NCI-H226 (cell line): Measurements from ENCODE around the gene SYT5.

Experiments used
- DNase-seq: peaks from one replicate; pipeline ENCODE4 v3.0.0-alpha.2; 2015

SYT5 gene

DNA sequence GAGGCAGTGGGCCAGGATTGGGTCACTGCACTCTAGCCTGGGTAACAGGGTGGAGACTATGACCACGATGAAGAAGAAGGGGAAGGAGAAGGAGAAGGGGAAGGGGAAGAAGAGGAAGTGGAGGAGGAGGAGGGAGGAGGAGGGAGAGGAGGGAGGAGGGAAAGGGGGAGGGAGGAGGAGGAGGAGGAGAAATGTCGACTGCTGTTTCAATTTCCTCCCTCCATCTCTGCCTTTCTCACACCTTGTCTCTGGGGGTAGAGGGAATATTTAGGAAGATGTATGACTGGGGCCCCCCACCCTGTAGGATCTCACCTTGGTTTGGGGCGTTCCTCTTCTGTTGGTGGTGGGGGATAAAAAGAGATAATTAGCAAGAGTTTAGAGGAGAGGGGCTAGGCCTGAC is 34.9 kb downstream of the SYT5 start:
- DNase-seq, result no peak

DNA sequence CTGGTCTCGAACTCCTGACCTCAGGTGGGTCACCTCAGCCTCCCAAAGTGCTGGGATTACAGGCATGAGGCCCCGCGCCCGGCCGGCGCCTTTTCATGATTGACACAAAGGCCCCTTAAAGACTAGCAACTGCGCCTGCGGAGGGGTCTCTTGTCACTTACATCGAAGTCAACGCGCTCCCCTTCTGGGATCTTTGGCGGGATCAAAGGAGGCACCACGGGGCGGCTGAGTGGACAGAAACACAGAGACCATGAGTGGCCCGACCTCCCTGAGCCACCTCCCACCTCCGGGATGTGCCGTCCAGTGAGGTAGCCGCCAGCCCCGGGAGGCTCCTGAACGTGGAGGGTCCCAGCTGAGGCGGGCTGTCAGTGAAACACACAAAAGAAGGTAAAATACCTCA is 38.4 kb downstream of the SYT5 start:
- no peak for DNase-seq

DNA sequence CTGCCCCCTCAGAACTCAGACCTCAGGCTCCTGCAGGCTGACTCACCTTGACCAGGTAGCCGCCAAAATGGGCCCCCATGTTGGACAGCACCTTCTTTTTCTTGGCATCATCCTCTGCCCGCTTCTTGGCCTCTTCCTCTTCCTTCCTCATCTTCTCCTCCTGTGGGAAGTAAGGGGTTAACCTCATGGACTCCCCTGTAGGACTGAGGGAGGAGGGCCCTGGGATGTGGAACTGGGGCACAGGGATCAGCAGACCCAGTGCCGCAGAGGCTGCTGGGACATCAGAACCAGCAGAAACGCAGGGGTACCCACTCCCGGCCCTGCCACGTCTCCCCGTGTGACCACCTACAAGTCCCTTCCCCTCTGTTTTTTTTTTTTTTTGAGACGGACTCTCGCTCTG is 42.2 kb downstream of the SYT5 start:
- DNase-seq, result no peak

DNA sequence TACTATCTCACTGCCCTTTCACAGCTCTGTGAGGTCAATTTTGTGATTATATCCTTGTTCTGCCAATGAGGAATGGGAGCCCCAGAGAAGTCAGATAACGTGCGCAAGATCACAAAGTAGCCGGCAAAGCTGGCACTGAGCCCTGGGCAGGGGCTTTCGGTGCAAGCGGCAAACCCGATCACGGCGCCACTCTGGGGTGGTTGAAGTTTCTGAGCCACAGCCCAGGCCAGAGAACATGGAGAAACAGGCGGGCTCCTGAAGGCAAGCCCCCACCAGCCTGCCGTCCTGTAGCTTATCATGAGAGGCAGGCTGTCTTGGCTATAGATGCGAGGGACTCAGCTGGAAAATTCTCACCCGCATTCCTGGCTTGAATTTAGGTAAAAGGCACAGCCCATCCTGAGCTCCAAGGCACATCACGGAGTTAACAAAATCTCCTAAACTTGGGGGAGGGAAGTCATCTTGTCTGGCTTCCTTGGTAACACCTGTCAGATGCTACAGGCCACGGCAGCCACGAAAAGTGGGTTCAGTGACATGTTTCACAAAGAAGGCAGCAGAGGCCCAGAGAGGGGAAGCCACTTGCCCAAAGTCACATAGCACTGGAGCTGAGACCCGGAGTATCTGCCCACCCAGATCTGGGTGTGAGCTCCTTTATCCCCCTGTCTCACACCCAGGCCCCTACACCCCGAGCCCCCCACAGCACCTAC is 43.5 kb downstream of the SYT5 start:
- DNase-seq, result no peak

DNA sequence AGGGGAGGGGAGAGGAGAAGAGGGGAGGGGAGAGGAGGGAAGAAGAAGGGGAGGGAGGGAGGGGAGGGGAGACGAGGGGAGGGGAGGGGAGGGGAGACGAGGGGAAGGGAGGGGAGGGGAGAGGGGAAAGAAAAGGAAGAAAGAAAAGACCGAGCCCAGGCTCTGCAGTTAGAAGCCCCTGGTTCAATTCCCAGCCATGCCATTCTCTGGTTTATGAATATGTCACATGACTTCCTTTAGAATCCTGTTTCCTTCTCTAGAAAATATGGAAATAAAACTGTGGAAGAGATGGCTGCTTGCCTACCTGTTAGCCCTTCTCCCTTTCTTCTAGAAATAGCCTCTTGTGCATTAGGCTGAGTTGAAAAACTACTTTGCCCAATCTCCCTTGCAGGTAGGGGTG is 45.4 kb downstream of the SYT5 start:
- no peak for DNase-seq

DNA sequence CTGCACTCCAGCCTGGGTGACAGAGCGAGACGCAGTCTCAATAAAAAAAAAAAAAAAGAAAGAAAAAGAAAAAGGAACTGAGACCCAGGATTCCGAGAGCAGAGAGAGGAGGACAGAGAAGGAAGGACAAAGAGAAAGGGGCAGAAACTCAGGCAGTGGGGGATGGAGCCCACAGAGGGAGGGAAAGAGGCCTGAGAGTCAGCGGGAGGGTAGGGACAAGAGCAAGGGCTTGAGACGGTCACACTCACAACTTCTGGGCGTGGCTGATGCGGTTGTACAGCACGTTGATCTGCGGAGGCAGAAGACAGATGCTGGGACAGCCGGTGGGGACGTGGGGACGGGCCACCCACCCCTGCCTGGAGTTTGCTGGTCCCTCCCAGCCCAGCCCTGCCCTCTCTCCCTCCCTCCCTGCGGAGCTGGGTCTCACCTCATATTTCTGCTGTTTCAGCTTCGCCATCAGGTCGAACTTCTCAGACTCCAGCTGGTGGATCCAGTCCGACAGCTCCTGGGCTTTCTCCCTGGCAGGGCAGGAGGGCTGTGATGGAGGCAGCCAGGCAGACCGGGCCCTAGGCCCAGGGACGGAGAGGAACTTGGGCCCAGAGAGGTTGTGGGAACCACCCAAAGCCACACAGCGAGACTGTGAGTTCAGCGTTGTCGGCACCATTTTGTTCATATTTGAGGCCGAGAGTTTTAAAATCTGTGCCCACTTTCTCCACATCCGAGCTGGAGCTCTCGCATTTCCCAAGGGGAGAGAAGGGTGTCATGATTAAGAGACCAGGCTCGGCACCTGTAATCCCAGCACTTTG is 46.2 kb downstream of the SYT5 start:
- DNase-seq, result no peak

DNA sequence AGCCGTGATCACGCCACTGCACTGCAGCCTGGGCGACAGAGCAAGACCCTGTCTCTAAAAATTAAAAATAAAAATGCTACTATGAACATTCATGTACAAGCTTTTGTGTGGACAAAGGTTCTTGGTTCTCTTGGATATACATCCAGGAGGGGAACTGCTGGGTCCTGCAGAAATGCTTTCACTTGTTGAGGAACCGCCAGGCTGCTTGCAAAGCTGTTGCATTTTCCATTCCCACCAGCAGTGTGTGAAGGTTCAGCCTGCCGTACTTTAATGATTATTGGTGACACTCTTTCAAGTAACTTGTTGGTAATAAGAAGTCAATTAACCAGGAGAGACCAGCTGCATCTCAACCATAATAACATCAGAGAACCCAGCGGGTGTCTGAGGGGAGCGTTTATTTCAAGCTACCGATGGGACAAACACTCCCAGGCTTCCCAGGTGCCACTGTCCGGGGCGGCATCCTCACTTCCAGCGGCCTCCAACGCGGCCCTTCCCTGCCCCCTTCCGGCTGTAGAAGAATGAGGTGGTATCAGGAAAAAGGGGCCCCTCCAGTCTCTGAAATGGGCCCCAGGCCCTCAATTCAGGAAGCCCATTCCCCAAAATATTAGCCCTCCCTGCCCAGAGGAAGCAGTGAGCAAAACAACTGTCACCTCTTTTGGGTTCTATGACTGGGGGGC is 47.5 kb downstream of the SYT5 start:
- no peak for DNase-seq

DNA sequence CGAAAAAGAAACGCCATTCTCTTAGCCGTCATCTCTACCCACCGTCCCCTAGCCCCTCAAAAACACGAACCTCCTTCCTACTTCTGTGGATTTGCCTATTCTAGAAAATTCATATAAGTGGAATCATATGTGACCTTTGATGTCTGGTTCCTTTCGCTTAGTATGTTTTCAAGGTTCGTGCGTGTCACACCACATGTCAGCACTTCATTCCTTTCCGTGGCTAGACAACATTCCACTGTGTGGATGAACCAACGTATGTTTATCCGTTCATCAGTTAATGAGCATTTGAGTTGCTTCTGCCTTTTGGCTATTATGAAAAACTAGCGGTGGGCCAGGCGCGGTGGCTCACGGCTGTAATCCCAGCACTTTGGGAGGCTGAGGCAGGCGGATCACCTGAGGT is 48.7 kb downstream of the SYT5 start:
- no peak for DNase-seq
